Fibroblast of mammary gland (primary cell): ENCODE measurements around the gene EBF3.

Experiments used
- DNase-seq: peaks from one replicate; pipeline ENCODE4 v3.0.0-alpha.2; 2010; ENCODE audit warnings: low read depth
- H3K4me3 ChIP-seq: 2 replicates; pipeline ENCODE4 v1.5.1; 2011; ENCODE audit warnings: low read depth, mild to moderate bottlenecking, low read length, moderate library complexity; ENCODE audit not compliant: control insufficient read depth
- TF ChIP-seq, protein P1 (sequence below): conservative IDR thresholded peaks from 2 replicates; pipeline ENCODE4 v1.5.1; 2011; ENCODE audit warnings: low read depth, low read length, inconsistent platforms; ENCODE audit not compliant: control insufficient read depth, insufficient read depth

EBF3 gene

DNA sequence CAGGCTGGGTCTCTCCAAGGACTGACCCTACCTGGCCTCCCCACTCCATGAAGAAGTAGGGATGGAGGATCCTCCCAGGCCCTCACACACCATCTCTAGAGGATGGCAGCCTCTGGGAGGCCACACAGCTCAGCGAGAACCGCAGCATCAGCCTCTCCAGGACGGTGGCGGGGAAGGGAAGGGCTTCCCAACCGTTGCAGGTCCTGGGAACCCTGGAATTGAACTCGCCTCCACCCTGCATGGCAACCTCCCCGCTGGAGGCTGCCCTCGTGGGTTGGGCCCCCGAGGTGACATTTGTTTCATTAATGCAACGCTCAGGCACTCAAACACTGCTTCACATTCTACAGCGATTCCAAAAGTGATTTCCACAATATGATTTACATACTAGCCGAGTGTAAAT, 58.5 kb downstream of the EBF3 start:
- TF ChIP-seq, protein P1, sequence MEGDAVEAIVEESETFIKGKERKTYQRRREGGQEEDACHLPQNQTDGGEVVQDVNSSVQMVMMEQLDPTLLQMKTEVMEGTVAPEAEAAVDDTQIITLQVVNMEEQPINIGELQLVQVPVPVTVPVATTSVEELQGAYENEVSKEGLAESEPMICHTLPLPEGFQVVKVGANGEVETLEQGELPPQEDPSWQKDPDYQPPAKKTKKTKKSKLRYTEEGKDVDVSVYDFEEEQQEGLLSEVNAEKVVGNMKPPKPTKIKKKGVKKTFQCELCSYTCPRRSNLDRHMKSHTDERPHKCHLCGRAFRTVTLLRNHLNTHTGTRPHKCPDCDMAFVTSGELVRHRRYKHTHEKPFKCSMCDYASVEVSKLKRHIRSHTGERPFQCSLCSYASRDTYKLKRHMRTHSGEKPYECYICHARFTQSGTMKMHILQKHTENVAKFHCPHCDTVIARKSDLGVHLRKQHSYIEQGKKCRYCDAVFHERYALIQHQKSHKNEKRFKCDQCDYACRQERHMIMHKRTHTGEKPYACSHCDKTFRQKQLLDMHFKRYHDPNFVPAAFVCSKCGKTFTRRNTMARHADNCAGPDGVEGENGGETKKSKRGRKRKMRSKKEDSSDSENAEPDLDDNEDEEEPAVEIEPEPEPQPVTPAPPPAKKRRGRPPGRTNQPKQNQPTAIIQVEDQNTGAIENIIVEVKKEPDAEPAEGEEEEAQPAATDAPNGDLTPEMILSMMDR: no peak
- DNase-seq: no peak
- no peak overlapping the region for H3K4me3 ChIP-seq

DNA sequence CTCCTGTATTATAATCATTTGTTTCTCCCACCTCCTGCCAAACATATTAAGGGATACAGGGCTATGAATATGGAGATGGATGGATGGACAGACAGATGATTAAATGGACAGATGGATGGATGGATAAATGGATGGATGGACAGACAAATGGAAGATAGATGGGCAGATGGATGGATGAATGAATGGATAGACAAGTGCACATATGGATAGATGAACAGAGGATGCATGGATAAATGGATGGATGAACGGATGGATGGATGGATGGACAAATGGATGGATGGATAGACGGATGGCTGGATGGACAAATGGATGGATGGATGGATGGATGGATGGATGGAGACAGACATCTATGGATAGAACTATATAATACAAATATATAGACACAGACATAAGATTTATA, 59.8 kb downstream of the EBF3 start:
- TF ChIP-seq, protein P1: no peak
- DNase-seq: no peak
- H3K4me3 ChIP-seq: no peak overlapping the region

DNA sequence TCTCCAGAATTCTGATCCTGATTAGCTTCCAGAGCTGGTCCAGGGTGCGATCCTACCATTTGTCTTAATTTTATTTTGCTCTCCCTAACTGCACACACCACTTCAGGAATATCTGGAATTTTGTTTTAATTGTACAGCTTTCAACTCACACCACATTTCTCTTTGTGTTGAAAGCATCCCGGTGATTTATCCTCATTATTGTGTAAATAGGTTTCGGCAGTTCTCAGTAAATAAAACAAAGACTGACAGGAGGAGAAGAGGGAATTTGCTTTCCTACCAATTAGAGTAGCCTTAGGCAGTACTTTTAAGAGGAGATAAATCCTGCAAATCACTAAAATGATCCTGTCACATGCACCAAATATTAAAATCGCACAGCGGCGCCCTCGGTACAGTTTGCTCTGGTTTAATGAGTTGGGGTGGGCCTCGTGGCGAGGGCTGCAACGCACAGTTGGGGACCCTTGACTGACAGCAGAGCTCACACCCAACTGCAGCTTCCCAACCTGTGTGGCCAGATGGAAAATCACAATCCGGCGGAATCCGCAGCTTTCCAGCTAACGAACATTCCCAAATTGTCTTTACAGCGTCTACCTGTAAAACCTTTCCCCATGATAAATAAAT, 62.6 kb downstream of the EBF3 start:
- no peak overlapping the region for H3K4me3 ChIP-seq
- no peak for DNase-seq
- TF ChIP-seq, protein P1: no peak

DNA sequence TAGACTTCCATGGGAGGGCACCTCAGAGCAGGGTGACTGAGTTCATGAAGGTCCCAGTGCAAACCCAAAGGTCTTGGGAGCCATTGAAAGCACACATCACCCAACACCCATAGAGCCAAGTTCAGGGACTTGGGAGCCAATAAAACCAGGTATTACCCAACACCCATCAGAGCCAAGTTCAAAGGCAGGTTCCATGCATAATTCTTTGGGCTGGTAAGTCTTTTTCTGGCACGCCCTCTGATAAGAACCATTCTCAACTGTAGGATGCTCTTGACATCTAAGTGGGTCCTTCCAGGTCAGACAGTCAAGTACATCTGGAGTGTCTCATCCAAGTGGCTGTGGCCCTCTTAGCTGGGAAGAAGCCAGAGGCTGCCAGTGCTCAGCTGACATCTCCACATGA, 63.2 kb downstream of the EBF3 start:
- H3K4me3 ChIP-seq: no peak overlapping the region
- DNase-seq: no peak
- TF ChIP-seq, protein P1: no peak

DNA sequence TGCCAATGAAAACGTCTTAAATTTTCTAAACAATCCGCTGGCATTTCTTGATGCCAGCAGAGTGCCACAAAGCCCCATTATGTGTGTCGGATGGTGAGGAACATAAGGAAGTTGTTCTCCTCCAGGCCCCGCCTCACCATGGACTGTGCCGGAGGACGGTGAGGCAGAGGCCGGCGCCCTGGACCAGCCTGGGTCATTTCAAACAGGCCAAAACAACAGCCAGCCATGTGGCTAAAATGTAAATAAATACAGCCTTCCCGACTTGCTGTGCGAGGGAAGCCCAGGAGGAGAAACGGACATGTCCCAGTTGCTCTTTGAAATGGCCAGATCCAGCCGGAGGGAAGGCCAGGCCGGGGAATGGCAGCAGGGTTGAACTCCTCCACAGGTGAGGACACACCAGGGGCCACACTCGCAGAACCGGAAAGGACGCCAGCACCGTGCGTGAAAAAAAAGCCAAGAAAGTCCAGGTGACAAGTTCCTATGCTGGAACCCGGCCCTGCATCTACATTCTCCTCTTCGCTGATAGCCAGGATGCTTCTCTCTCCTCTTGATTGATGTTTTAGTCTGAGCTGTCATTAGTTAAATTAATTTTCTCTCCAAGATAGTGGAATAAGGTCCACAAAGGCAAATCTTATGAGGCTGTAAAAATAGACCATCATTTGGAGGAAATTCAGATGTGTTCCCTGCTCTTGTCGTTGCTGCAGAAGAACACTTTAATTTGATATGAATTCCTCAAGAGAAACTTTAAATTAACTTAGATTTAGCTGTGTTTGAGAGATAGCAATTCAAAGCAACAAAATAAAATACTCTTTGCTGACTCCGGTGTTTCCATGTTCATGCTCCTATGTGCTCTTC, 64.6 kb downstream of the EBF3 start:
- TF ChIP-seq, protein P1: no peak
- DNase-seq: no peak
- no peak overlapping the region for H3K4me3 ChIP-seq

DNA sequence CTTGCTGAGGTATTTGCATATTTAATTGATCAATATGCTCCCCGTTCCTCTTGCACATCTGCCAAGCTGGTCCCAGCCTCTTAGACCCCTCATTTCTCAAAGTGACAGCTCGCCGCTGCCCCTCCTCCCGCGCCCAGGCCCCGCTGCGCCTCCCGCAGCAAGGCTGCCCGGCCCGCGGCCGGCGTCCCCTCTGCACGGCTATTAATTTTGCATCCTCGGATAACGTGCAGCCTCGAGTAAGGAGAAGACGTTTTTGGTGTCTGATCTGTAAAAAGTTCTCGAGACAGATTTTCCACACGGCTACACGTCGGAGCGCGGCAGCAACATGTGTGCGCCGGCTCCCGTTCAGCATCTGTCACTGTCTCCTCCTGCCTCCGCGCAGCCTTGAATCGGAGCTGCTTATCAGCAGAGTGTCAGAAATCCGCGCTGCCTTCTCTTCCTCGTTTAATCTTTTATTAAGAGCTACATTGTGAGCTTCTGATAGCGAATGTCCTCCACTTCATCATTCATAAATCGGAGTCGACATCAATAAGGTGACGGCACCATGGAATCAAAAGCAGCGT, 65.3 kb downstream of the EBF3 start:
- TF ChIP-seq, protein P1: no peak
- H3K4me3 ChIP-seq: no peak overlapping the region
- no peak for DNase-seq
